Activated CD4-positive, CD25-positive, alpha-beta regulatory T cell treated with anti-CD3 and anti-CD28 coated beads, Interleukin-2, amount 50 U/mL, for 16 hours (primary cell): ENCODE results near the gene UBE2L6.
A peak's percentile ranks its signal among the peaks of the same experiment; 100 is the strongest.
"Not testable (repeated sequence)": the region's sequence is repeated elsewhere in the genome, so short reads cannot be mapped to it uniquely, and the experiment has no call there.

ENCODE experiments used
- DNase-seq: peaks from one replicate; pipeline ENCODE4 v3.0.0-alpha.2; 2020; ENCODE audit warnings: low read depth, low spot score

The UBE2L6 gene

GRCh38 chr11:57566905-57567514 lies 462 bp downstream of the UBE2L6 start:
- DNase-seq: no peak

GRCh38 chr11:57566005-57566904 lies 1.2 kb downstream of the UBE2L6 start:
- DNase-seq: peak; percentile 10

- no peak for DNase-seq
Observed at GRCh38 chr11:57562596-57562995, 4.9 kb downstream of the UBE2L6 start.

GRCh38 chr11:57560146-57560545 lies 7.3 kb downstream of the UBE2L6 start:
- no peak for DNase-seq

- DNase-seq: no peak
Observed at GRCh38 chr11:57556041-57556440, 11.4 kb downstream of the UBE2L6 start.

GRCh38 chr11:57555393-57555792 lies 12.1 kb downstream of the UBE2L6 start:
- no peak for DNase-seq

GRCh38 chr11:57552479-57552878 lies 15.0 kb downstream of the UBE2L6 start:
- DNase-seq: no peak

- DNase-seq: no peak
Observed at GRCh38 chr11:57551941-57552340, 15.5 kb downstream of the UBE2L6 start.

- no peak for DNase-seq
Observed at GRCh38 chr11:57549983-57550382, 17.5 kb downstream of the UBE2L6 start.

GRCh38 chr11:57547854-57548377 lies 19.6 kb downstream of the UBE2L6 start:
- no peak for DNase-seq

- DNase-seq: no peak
Observed at GRCh38 chr11:57546869-57547475, 20.5 kb downstream of the UBE2L6 start.

GRCh38 chr11:57546451-57546850 lies 21.0 kb downstream of the UBE2L6 start:
- no peak for DNase-seq

- no peak for DNase-seq
Observed at GRCh38 chr11:57545883-57546282, 21.6 kb downstream of the UBE2L6 start.

GRCh38 chr11:57544566-57544965 lies 22.9 kb downstream of the UBE2L6 start:
- DNase-seq: no peak

GRCh38 chr11:57543593-57543992 lies 23.9 kb downstream of the UBE2L6 start:
- DNase-seq: no peak

GRCh38 chr11:57542582-57542981 lies 24.9 kb downstream of the UBE2L6 start:
- DNase-seq: no peak

GRCh38 chr11:57541169-57541568 lies 26.3 kb downstream of the UBE2L6 start:
- no peak for DNase-seq

- DNase-seq: no peak
Observed at GRCh38 chr11:57539342-57539741, 28.1 kb downstream of the UBE2L6 start.

- DNase-seq: no peak
Observed at GRCh38 chr11:57536947-57537619, 30.4 kb downstream of the UBE2L6 start, which contains the start of gene SMTNL1. Gene SMTNL1 (plus strand): TSS chr11:57537595. CDS start chr11:57542643, 5,048 bp downstream.

- not testable (repeated sequence) for DNase-seq
Observed at GRCh38 chr11:57534449-57534848, 33.0 kb downstream of the UBE2L6 start.

- peak; percentile 88 for DNase-seq
Observed at GRCh38 chr11:57530596-57531507, 36.6 kb downstream of the UBE2L6 start, which contains the start of gene TIMM10. Gene TIMM10 (minus strand): TSS chr11:57530754. CDS start chr11:57530189, 565 bp downstream.
